ENCODE results near the gene ASB2. TPM values are rescaled to one million over a fixed set of nuclear protein-coding genes. Genes with fewer than 3 reads are reported as not detected.

ASB2 gene
- total and polyA plus RNA-seq, 2 of the 8 experiments (the other 6 are each of a cell fraction or from before 2014, with no cell fraction given), result 1.0 to 2.1 TPM

DNA sequence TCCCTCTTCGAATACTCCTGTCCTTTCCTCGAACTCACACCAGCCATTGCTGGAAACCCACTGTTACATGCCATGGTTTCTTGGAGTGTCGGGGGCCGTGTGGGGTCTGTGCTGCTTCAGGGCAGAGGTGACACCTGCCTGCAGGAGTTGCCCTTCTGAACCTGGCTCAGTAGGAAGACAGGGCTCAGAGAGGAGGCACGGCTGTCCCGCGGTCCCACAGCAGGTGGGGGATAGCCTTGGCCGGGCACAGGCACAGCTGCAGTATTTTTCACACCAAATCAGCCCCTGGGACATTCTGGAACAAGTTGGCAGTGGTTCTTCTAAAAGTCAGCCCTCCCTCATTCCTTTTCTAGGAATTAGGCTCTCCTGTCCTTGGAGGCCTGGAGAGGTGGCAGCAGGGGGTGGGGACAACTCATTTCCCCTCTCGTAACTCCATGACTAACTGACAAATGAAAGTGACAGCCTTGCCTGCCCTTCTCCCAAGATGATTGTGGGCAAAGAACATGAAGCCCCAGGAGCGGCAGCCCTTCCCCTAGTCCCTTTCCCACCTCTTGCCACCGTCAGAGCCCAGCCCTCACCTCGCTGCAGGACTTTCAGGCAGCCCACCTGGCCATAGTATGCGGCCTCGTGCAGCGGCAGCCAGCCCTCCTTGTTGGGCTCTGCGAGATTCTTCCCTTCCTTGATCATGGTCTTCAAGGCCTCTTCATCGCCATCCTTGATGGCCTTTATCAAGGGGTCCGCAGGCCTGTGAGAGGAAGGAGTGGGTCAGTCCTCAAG lies 22.4 kb downstream of the ASB2 start:
- POLR2A ChIA-PET (ENCODE audit: partially characterized antibody), result no interaction called here
- Histone ChIP-seq H2BK120ac (replicated peaks; ENCODE audit: low read depth, low read length) (no peak overlapping the region), H3K14ac (ENCODE audit: insufficient read length) (no peak overlapping the region), H3K18ac (ENCODE audit: extremely low read depth, low read length) (no peak overlapping the region; the same call in 1 of the 2 replicates), H2BK15ac (ENCODE audit: low read length) (peak overlapping the region; percentile 19; the same call in 1 of the 2 replicates), H2AK5ac (ENCODE audit: low read depth, low read length) (no peak overlapping the region), H3K9me3 (ENCODE audit: insufficient read depth in 2 of 2, low read depth in 1 of 2, low read length in 1 of 2) (no peaks in the 10 kb centered on the region), H3K4me3 (ENCODE audit: extremely low read depth in 1 of 4, insufficient read depth in 2 of 4, low read depth in 3 of 4, low read length in 4 of 4) (no peak overlapping the region), H4K5ac (ENCODE audit: insufficient read length, low read depth, low read length) (no peak overlapping the region), H3K79me1 (ENCODE audit: low read depth, low read length) (no peaks in the 10 kb centered on the region), H4K8ac (ENCODE audit: extremely low read depth, insufficient read depth, low read length) (no peak overlapping the region), H2BK20ac (ENCODE audit: low read length) (no peak overlapping the region), H3K4me2 (ENCODE audit: insufficient read depth in 1 of 2, low read depth in 2 of 2, low read length in 2 of 2) (no peak overlapping the region), H3K23ac (ENCODE audit: insufficient read length) (no peak overlapping the region), H4K91ac (replicated peaks; ENCODE audit: insufficient read length, low read length) (no peak overlapping the region), H3K9ac (replicated peaks in 1 of 4; ENCODE audit: extremely low read depth in 1 of 4, low read depth in 3 of 4, low read length in 3 of 4) (no peak overlapping the region), H3K4me1 (replicated peaks in 1 of 4; ENCODE audit: control insufficient read depth in 3 of 4, insufficient read depth in 4 of 4, low read length in 3 of 4) (peaks cover 0 to 12% (median 4%) of the 10 kb centered on the region in 4 experiments; a peak in 3 of 7 replicates), H2BK5ac (ENCODE audit: low read depth, low read length) (peak overlapping the region; percentile 16; the same call in 1 of the 2 replicates), H3K36me3 (ENCODE audit: control insufficient read depth in 2 of 4, insufficient read depth in 4 of 4, low read length in 3 of 4) (no peaks in the 10 kb centered on the region), H2AFZ (ENCODE audit: low read length) (no peak overlapping the region), H4K20me1 (replicated peaks in 1 of 2; ENCODE audit: control insufficient read depth in 1 of 2, insufficient read depth in 2 of 2, low read length in 2 of 2) (no peaks in the 10 kb centered on the region), H2BK12ac (ENCODE audit: low read depth, low read length) (peak overlapping the region; percentile 4; the same call in 1 of the 2 replicates), H3K79me2 (ENCODE audit: control insufficient read depth in 1 of 2, insufficient read depth in 2 of 2, low read length in 2 of 2) (no peaks in the 10 kb centered on the region), H3K23me2 (ENCODE audit: low read depth, low read length) (no peaks in the 10 kb centered on the region), H3K27me3 (replicated peaks in 1 of 4; ENCODE audit: control insufficient read depth in 3 of 4, extremely low read depth in 1 of 4, insufficient read depth in 3 of 4, low read length in 3 of 4) (no peaks in the 10 kb centered on the region), H3K4ac (replicated peaks; ENCODE audit: insufficient read length, low read depth, low read length) (no peak overlapping the region), H3K27ac (ENCODE audit: low read depth, low read length) (no peak overlapping the region), H3K56ac (replicated peaks; ENCODE audit: insufficient read length, low read depth, low read length) (no peak overlapping the region)
- WGBS, 2 experiments (ENCODE audit: extremely low coverage in 1 of 2, insufficient coverage in 1 of 2, insufficient read length in 1 of 2, insufficient replicate concordance in 2 of 2, low coverage in 1 of 2, low lambda C conversion rate in 2 of 2, missing lambda C conversion rate in 1 of 2), result 93% methylated on average over 18 of the region's 18 CpGs; no CpG with 5 or more reads in 1 of the 2 experiments
- FAIRE-seq (no peak), DNase-seq (ENCODE audit: low read depth in 1 of 2, low spot score in 2 of 2) (no peak)
- CTCF ChIA-PET (ENCODE audit: partially characterized antibody), result interaction anchor here (1.0 to 20.5 kb wide), 8 partner anchors 11 to 161 kb away, joined by 3 to 484 read pairs (median 11); partner anchors contain the start of genes ASB2, CCDC197, DDX24 and IFI27L1
- TF ChIP-seq POLR2AphosphoS5 (IDR thresholded peaks at IDR 0.05; ENCODE audit: low read depth, low read length) (no peak), SP4 (IDR thresholded peaks at IDR 0.05; ENCODE audit: low read length) (no peak), SIRT6 (IDR thresholded peaks at IDR 0.05; ENCODE audit: low read length) (no peak), CBX8 (IDR thresholded peaks at IDR 0.05; ENCODE audit: borderline replicate concordance, low read depth, low read length) (no peak), EZH2 (IDR thresholded peaks at IDR 0.05; ENCODE audit: low read depth, low read length, severe bottlenecking) (no peak), TAF1 (IDR thresholded peaks at IDR 0.05; ENCODE audit: low read depth, low read length) (no peak), YY1 (IDR thresholded peaks at IDR 0.05; ENCODE audit: low read depth, low read length) (no peak), CBX5 (IDR thresholded peaks at IDR 0.05; ENCODE audit: low read depth, low read length) (no peak), HDAC2 (IDR thresholded peaks at IDR 0.05; ENCODE audit: borderline replicate concordance in 1 of 2, low read depth in 2 of 2, low read length in 2 of 2) (no peak), GTF2F1 (IDR thresholded peaks at IDR 0.05; ENCODE audit: borderline replicate concordance, low read depth, low read length) (no peak), HDAC6 (IDR thresholded peaks at IDR 0.05; ENCODE audit: low read depth, low read length) (no peak)
- TF ChIP-seq, protein P1, sequence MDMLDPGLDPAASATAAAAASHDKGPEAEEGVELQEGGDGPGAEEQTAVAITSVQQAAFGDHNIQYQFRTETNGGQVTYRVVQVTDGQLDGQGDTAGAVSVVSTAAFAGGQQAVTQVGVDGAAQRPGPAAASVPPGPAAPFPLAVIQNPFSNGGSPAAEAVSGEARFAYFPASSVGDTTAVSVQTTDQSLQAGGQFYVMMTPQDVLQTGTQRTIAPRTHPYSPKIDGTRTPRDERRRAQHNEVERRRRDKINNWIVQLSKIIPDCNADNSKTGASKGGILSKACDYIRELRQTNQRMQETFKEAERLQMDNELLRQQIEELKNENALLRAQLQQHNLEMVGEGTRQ (IDR thresholded peaks at IDR 0.05; ENCODE audit: low read length), result no peak
